Measurements from ENCODE around the gene RBM26. TPM values are rescaled to one million over a fixed set of nuclear protein-coding genes. Genes with fewer than 3 reads are reported as not detected.

RBM26 gene
- total RNA-seq, 4 donors from 2014 or later, result 54.7 to 67.5 (median 56.8) TPM

DNA sequence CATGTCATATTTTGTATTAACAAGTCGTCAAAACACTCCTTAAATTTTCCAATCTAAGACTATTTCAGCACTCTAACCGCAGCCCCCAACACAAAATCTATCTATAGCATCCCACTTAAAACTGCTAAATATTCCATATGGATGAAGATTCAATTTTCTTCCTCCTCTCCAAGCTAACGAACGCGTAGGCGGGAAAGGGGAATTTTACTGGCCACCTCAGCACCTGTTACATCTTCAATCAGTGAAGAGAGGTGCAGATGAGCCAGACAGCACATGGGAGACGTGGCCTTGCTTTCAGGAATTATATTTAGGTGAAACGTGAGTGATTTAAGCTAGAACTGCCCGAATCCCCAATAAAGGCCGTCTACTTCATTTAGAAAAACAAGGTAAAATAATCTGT is 1.1 kb downstream of the RBM26 start:
- H3K27ac ChIP-seq, result peak overlapping the region in 1 of 3 donors; percentile 99
- H3K4me3 ChIP-seq (replicated peaks in 1 of 3), result peak overlapping the region; percentile 66 to 100 (median 86)
- no peak for TF ChIP-seq POLR2A (IDR thresholded peaks at IDR 0.05)
- TF ChIP-seq, protein P1, sequence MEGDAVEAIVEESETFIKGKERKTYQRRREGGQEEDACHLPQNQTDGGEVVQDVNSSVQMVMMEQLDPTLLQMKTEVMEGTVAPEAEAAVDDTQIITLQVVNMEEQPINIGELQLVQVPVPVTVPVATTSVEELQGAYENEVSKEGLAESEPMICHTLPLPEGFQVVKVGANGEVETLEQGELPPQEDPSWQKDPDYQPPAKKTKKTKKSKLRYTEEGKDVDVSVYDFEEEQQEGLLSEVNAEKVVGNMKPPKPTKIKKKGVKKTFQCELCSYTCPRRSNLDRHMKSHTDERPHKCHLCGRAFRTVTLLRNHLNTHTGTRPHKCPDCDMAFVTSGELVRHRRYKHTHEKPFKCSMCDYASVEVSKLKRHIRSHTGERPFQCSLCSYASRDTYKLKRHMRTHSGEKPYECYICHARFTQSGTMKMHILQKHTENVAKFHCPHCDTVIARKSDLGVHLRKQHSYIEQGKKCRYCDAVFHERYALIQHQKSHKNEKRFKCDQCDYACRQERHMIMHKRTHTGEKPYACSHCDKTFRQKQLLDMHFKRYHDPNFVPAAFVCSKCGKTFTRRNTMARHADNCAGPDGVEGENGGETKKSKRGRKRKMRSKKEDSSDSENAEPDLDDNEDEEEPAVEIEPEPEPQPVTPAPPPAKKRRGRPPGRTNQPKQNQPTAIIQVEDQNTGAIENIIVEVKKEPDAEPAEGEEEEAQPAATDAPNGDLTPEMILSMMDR (IDR thresholded peaks at IDR 0.05), result no peak
- no peaks in the 10 kb centered on the region for H3K36me3 ChIP-seq
- H3K9me3 ChIP-seq, result no peaks in the 10 kb centered on the region
- no peaks in the 10 kb centered on the region for H3K27me3 ChIP-seq
- 2% methylated on average over 10 of the region's 10 CpGs for WGBS, 2 donors
- no peak for DNase-seq
- H3K4me1 ChIP-seq, result peaks cover 28 to 43% of the 10 kb centered on the region in 2 donors
- intact Hi-C loops (cut with DNase I), result no loop called here

DNA sequence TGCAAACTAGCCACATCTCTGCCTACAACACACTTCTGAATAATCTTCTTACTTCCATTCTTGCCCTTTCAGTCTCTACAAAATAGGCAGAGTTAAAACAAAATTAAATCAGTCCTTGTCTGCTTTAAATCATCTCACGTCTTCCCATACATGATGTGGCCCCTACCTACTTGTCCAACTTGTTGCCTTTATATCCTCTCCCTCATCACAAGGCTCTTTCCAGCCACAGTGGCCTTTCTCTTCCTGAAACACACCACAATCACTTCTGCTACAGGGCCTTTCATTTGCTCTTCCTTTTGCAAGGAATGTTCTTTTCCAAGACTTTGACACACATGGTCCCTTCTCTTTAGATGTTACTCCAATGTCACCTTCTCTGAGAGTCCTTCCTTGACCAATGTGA is 1.7 kb downstream of the RBM26 start:
- 33 to 40% methylated on average over 1 of the region's 1 CpG for WGBS, 2 donors
- no peak for DNase-seq
- intact Hi-C loops (cut with DNase I), result no loop called here
- H3K36me3 ChIP-seq, result no peaks in the 10 kb centered on the region
- no peak for TF ChIP-seq POLR2A (IDR thresholded peaks at IDR 0.05)
- TF ChIP-seq, protein P1 (IDR thresholded peaks at IDR 0.05), result no peak
- H3K27ac ChIP-seq, result no peak overlapping the region
- no peaks in the 10 kb centered on the region for H3K9me3 ChIP-seq
- H3K27me3 ChIP-seq, result no peaks in the 10 kb centered on the region
- H3K4me1 ChIP-seq, result peaks cover 28 to 43% of the 10 kb centered on the region in 2 donors
- H3K4me3 ChIP-seq (replicated peaks in 1 of 3), result peak overlapping the region in 2 of 3 donors; percentile 86 to 100

DNA sequence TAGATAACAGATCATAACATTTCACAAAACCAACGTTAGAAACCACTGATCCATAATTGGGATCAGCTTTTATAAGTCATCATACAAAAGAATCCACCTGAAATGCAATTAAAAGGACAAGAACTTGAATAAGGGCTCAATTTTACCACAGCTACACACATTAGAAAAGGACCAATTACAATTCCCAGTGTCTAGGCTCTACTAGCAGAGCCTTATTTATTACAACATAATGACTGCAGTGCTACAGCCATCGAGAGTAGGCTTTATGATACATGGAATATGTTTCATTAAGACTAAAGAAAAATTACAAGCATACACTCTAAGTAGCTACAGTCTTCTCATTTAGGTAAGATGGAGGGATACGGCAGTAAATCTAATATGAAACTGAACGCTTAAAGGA is 2.9 kb downstream of the RBM26 start:
- H3K27me3 ChIP-seq, result no peaks in the 10 kb centered on the region
- H3K9me3 ChIP-seq, result no peaks in the 10 kb centered on the region
- WGBS, 2 donors, result 58 to 65% methylated on average over 4 of the region's 4 CpGs
- TF ChIP-seq, protein P1 (IDR thresholded peaks at IDR 0.05), result no peak
- TF ChIP-seq POLR2A (IDR thresholded peaks at IDR 0.05), result no peak
- no peak overlapping the region for H3K27ac ChIP-seq
- H3K4me3 ChIP-seq (replicated peaks in 1 of 3), result no peak overlapping the region
- no peaks in the 10 kb centered on the region for H3K36me3 ChIP-seq
- intact Hi-C loops (cut with DNase I), result no loop called here
- H3K4me1 ChIP-seq, result peaks cover 28 to 43% of the 10 kb centered on the region in 2 donors
- no peak for DNase-seq

DNA sequence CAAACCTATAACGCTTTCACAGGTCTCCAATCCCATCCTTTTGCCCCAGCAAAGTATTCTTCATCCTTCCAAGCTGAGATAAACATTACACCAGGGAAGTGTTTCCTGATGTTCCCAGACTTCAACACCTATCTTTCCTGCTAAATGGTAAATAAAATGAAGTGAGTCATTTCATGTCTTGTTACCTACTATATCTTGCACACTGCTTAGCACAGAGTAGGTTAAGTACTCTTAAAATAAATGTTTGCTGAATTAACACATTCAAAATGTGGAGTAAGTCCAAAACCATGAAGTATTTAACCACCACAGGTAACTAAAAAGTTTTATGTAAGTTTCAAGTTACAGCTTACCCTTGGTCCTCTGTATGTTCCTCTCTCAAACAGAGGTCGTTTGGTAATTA is 3.4 kb downstream of the RBM26 start:
- 52 to 54% methylated on average over 2 of the region's 2 CpGs for WGBS, 2 donors
- peaks cover 28 to 43% of the 10 kb centered on the region in 2 donors for H3K4me1 ChIP-seq
- TF ChIP-seq, protein P1 (IDR thresholded peaks at IDR 0.05), result no peak
- no peak for TF ChIP-seq POLR2A (IDR thresholded peaks at IDR 0.05)
- DNase-seq, result no peak
- intact Hi-C loops (cut with DNase I), result no loop called here
- H3K27me3 ChIP-seq, result no peaks in the 10 kb centered on the region
- H3K27ac ChIP-seq, result no peak overlapping the region
- H3K4me3 ChIP-seq (replicated peaks in 1 of 3), result no peak overlapping the region
- no peaks in the 10 kb centered on the region for H3K36me3 ChIP-seq
- H3K9me3 ChIP-seq, result no peaks in the 10 kb centered on the region

DNA sequence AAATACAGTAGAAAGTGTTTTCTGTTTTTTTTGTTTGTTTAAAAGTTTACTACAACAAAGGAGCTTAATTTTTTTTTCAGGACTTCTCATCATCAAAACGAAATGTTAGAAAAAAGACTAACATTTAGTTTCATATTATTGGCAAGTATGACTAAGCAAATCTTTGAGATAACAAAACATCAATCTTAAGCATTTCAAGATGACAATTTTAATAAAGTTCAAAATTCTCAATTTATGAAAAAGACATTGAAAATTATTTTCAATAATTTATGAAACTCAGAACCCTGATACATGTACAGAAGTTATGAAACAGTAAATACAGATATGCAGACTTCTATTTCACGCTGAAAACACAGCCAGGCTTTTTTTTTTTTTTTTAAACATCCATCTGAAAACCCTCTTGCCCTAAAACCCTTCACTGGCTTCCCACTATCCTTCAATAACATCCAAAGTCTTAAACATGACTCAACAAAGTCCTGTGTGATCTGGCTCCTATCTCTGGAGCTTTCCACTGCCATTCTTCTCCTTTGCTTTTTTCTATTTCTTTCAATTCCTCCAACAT is 3.9 kb downstream of the RBM26 start:
- no peak for DNase-seq
- intact Hi-C loops (cut with DNase I), result no loop called here
- Histone ChIP-seq H3K36me3 (no peaks in the 10 kb centered on the region), H3K4me3 (replicated peaks in 1 of 3) (no peak overlapping the region), H3K27ac (peak overlapping the region in 1 of 3 donors; percentile 33), H3K4me1 (peaks cover 25 to 40% of the 10 kb centered on the region in 2 donors), H3K9me3 (no peaks in the 10 kb centered on the region), H3K27me3 (no peaks in the 10 kb centered on the region)
- 68 to 70% methylated on average over 2 of the region's 2 CpGs for WGBS, 2 donors
- TF ChIP-seq, protein P1 (IDR thresholded peaks at IDR 0.05), result no peak
- no peak for TF ChIP-seq POLR2A (IDR thresholded peaks at IDR 0.05)

Measured in thyroid gland (tissue), 4 donors.